IPS DF 4.7 (cell line): Measurements from ENCODE around the gene VPS35.

ENCODE experiments used
- DNase-seq: peaks from one replicate; pipeline ENCODE4 v3.0.0-alpha.2; 2013; ENCODE audit warnings: low spot score; ENCODE audit errors: extremely low read depth

The VPS35 gene

DNA sequence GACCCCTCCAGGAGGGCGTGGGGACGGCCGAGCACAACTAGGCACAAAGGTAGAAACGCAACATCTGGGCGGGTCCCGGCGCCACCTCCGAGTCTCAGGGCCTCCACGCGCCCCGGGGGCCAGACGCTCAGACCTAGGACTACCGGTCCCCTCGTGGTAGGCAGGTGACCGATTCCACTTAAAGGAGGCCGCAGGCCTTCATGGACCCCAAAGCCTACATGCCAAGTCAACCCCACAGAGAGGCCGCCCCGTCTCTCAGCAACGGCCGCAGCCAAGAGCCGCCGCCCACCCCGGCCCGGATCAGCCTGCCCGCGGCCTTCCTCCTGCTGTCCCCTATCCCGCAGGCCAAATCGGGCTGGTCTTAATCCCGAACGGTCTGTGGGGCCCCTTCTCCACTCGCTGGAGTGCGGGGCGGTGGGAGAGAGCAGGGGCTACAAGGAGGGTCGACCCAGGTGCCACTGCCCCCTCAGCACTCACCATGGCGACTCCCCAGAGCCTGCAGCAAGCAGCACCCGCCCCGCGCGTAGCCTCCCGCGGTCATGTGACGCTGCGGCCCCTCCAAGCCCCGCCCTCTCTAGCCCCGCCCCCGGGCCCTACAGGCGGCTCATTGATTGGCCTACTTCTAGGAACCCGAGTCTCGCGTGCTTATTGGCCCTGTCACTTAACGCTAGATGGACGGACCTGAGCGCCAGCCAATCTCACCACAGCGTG is at the start of gene VPS35:
Gene VPS35 (minus strand): TSS at position 525 of the 711 bp plus-strand sequence. CDS start 45 bp downstream, at position 480.
- DNase-seq: peak; percentile 76

DNA sequence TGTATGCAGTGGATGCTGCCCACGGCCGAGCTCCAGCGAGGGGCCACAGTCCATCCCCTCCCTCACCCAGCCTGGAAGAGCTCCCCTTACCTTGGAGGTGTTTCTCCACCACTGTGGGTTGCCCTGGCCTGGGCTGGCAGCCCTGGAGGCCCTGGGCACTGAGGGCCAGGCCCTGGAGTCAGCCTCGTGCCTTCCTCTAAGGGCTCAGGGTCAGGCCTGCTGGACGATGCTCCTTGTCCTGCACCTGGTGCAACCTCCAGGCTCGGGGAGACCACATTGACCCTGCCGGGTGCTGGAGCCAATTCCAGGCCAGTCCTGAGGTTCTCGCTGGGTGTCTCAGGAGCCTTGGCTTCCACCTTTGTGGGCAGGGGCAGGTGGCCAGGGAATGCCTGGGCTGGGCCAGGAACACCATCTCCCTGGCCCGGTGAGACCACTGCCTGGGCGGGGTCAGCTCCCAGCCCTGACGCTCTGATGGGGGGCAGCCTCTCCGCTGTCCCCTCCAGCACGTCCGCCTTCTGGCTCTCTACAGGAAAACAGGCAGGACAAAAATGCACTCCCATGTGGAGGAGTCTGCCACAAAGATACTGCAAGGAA is 48.7 kb upstream of the VPS35 start:
- no peak for DNase-seq

DNA sequence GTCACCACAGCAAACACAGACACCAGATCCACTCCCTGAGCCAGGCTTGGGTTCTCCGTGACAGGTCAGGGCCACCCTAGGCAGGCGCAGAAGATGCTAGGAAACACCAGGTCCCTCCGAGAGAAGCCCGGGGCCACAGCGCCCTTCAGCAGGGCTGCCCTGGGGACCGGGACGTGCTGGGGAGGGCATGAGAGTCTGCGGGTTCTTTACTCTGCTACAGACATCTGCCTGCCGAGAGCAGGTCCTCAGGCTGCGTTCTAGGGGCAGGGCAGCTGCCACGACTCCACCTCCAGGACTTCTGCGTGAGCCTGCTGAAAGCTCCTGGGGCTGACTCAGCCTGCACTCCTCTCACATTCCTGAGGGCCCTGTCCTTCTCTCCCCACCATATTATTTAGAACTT is 47.7 kb upstream of the VPS35 start:
- DNase-seq: no peak

DNA sequence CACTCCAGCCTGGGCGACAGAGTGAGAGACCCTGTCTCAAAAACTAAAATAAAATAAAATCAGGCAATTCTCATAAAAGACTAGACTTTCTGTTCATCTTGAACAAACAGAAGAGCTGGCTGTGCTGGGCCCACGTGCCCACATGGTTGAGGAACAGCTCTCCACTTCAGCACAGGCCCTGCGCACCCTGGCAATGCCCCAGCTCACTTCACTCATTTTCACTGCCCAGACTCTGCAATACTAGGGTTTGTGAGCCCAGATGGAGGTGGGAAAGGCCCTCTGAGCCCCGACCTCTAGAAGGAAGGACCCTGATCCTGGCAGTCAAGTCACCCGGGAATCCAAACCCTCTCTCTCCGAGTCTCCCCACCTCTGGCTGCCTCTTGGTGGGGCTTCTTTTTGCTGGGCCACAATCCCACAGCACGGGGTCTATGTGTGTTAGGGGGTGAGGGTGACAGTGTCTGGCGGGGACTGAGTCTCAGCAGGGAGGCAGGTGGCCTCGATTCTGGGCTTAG is 44.4 kb upstream of the VPS35 start:
- DNase-seq: no peak

DNA sequence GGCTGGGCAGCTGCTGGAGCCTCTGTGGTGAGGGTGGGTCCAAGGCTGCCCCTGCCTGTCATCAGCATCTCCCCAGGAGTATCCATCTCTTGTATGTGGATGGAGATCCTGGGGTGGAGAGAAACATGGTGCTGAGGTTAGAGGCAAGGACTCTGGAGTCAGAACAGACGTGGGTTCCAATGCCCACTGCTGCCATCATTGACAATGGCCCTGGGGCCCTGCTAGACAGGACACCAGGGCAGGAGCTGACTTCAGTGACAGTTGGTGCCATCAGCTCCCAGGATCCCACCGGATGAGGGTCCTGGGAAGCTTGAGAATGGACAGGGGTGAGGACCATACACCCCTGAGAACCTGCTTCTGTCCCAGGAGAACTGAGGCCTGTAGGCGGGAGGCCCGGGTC is 43.6 kb upstream of the VPS35 start:
- DNase-seq: no peak

DNA sequence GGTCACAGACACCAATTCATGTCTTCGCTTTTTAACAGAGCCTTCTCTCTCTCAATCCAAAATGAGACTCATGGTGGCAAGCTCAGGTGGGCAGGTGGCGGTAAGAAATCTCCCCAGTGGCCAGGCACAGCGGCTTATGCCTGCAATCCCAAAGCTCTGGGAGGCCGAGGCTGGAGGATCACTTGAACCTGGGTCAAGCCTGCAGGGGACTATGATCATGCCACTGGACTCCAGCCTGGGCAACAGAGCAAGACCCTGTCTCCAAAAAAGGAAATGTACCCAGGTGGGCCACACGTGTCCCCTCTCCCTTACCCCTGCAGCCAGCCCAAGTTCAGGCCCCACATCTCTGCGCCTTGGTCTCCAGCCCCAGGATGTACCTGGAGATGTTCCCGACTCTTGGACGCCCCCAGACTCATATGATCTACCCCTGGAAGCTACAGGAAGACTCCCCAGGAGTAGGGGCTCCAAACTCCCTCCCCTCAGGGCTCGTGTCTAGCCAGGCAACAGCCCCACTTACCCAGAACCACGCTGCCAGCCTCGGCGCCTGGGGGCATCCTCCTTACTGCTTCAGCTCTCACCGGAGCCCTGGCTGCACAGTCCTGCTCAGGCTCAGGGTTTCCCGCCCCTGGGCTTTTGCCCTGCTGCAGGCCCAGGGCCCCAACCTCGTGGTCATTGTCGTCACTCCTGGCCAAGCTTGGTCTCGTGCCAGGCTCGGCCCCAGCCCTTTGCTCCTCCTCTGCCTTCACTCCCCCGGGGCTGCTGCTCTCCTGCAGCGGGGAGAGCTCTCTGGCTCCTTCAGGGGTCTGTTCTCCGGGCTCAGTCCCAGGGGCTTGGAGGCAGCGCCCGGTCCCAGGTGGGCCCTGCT is 42.9 kb upstream of the VPS35 start:
- no peak for DNase-seq

DNA sequence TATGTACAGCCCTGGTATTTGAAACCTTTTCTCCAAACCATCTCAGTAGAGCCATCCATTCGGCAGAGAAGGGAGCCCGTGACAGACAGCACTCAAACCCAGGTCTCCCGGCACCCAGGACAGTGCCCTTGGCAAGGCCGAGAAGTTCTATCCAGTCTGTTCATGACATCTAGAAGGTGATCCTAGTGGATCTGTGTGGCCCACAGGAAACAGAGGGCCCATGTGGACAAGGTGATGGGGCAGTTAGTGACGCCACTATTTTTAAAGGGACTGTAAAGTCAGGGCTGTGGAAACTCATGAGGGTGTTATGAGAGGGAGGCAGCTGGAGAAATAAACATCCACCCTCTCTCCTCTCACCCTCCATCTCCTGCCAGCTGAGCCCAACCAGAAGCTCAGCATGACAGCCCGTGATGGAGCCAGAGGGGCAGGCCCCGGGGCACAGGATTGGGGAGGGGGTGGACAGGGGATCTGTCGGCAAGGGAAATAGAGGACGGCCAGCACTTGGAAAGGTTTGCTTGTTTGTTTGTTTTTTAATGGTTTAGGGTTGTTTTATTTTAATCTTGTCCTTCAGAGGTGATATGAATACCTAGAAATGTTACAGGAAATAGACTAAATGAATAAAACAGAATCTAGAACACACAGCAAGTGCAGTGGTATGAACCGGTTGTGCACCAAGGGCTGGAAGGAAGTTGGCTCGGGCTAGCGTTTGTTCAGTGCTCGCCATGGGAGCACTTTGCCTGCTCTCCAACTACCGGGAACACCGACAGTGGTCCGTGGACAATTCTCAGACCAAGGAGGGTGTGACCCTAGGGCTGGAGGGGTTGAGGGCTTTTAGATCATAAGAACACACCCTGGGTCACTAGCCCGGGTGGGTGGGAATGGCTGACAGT is 42.1 kb upstream of the VPS35 start:
- DNase-seq: no peak

DNA sequence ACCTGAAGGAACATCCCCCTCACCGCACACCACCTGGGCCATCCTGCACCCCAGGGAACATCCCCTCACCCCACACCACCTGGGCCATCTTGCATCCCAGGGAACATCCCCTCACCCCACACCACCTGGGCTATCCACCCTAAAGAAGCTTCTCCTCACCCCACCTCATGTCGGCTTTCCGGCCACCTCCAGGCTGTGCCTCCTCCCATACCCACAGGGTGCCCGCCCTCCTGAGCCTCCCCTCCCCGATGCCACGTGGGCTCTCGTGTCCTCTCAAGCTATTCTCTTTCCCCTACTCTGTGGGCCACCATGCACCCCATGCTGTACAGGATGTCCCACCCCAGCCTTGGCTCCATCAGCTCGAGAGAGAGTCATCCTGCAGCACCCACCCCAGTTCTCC is 41.1 kb upstream of the VPS35 start:
- no peak for DNase-seq

DNA sequence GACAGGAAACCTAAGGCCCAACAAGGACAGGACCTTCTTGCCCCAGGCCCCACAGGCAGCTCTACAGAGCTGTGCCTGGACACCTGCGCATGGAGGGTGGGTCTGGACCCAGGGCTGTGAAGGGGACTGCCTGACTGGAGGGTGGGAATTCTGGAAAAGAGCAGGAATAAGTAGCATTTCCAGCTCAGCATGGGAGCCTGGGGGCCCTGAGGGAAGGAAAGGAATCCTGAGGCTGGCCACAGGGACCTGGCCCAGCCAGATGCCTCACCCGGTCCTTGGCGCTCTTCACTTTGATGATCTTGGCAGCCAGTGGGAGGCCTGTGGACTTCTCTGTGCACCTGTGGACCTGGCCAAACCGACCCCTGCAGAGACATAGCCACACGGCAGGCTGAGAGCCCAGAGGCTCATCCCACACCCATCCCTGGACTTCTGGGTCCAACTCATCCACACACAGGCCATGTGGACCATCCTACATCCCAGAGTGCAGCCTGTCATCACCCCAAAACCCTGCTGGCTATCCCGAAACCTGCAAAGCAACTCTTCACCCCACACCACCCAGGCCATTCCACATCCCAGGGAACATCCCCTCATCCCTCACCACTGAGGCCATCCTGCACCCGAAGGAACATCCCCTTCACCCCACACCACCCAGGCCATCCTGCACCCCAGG is 40.5 kb upstream of the VPS35 start:
- DNase-seq: no peak

DNA sequence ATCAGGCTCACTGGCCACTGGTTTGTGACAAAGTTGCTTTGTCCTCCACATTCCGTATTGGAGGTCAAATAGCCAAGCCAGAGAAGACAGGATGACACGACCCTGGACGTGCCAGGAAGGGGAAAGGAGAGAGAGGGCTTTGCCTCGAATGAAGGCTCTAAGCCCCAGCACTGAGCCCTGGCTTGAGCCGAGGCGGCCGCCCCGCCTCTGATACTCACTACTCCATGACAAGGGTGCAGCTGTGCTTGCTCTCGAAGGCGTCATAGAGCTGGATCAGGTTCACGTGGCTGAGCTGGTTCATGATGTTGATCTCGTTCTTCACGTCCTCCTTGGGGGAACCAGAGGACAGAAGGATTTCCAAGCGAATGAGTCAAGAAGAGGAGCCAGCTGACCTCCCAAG is 39.8 kb upstream of the VPS35 start:
- no peak for DNase-seq

DNA sequence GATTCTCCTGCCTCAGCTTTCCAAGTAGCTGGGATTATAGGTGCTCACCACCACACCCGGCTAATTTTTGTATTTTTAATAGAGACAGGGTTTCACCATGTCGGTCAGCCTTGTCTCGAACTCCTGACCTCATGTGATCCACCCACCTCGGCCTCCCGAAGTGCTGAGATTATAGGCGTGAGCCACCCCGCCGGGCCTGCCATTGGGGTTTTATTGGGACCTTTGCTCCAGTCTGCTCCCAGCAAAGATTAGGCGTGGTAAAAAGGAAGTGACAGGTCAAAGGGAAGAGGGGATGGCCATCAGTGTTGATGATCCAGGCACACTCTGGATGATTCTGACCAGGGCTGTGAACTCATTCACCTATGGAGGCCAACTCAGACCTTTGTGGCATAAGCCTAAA is 38.7 kb upstream of the VPS35 start:
- DNase-seq: no peak

DNA sequence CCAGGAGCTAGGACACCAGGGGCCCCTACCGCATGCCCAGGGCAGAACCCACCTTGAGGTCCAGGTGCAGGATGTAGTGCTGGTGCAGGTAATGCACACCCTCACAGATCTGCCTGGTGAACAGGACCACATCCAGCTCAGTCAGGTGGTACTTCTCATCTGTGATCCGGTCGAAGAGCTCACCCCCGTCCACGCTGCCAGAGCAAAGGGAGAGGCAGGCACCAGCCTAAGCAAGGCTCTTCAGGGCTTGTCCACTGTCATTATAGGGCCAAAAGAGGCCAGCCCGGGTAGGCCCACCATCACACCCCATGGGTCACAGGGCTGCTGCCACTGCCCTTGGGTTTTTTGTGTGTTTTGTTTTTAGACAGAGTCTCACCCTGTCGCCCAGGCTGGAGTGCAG is 38.2 kb upstream of the VPS35 start:
- DNase-seq: no peak

DNA sequence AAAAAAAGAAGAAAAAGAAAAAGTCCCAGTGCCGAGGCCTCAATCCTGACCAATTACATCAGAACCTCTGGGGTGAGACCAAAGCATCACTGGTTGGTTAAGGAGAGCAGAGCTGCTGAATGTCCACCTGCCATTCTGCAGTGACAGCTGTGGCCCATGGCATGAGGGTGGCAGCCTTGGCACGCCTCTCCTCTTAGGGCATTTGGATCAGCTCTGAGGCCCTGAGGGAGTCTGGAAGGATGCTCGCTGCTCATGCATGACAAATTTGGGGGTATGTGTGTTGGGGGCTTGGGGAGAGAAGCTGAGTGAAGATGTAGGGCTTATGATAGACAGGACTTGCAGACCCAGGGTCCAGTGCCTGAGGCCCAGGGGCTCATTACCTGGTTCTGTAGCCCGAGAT is 32.9 kb upstream of the VPS35 start:
- DNase-seq: no peak

DNA sequence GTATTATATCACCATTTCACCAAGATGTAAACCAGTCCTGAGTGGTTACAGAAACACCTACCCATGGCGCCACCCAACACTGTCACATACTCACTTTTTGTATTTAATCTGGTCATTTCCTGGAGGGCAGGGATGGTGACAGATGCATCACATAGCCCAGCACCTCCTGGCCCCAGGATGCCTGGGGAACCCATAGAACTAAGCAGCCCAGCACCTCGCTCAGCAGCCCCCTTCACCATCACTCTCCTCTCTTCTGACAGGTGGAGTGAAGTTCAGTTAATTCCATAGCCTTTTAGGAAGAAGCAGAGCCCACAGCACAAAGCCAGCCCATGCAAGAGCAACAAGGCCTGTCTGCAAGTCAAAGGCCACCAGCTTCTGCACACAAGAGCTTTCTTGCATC is 31.6 kb upstream of the VPS35 start:
- no peak for DNase-seq

DNA sequence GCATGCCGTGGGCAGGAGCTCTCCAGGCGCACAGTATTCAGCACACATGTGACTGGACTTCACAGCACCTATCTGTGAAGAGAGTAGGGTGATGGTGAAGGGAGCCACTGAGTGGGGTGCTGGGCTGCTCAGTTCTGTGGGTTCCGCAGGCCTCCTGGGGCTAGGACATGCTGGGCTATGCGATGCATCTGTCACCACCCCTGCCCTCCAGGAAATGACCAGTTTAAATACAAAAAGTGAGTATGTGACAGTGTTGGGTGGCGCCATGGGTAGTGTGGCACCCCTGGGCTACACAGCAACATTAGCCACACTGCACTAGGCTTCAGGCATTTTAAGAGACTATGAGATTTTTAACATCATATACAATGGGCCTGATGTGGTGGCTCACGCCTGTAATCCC is 30.6 kb upstream of the VPS35 start:
- no peak for DNase-seq

DNA sequence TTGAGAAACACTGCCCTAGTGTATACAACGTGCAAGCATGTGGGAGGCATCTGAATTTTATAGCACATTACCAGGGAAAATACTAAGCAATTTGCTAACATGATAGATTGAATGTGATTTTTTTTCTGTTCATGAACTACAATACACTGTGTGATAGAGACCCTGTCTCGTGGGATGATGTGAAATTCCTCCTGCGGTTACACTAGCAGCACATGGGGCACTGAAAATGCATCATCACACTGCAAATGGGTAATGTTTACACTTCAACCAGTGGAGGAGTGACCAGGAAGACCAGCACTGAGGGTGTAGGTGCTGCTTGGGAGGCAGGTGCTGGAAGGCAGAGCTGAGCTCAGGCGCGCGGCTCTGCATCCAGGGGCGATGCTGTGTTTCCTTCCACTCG is 29.2 kb upstream of the VPS35 start:
- DNase-seq: no peak

DNA sequence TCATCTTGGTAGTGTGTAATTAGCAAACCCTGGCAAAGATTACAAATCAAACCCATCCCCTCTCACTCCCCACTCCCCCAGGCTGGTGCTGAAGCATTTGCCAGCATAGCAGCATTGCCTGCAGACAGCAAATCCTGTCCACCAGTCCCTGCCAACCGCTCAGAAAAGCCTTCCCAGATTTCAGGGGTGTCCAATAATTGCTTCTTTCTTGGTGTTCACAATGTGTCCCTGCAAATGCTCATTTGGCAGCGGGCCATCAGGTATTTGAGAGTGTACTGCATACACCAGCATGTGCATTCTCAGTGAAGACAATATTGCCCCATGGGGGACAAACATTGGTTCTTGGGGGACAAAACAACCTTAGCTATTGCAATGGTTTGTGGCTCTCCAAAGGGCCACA is 28.7 kb upstream of the VPS35 start:
- no peak for DNase-seq

DNA sequence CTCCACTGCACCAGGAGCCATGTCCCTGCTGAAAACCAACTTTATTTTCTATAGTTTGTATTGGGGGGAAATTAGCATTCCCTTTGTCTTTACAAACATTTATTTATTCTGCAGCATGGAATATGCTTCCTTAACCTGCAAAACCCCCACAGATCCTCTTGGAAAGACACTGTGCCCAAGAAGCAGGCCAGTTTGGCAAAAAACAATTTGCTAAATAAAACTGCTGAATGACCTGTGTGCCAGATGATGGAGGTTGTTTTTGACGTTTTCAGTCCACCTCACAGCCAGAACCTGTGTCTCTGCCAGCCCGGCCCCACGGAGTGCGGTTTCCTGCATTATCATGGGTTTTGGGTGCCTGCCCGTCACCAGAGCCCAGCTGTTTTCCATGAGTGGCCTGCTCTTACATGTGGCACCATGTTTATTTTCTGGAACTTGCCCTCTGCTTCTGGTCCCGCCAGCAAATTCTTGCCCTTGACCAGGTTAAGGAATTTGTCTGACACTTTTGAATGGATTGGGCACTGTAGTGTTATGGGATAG is 26.9 kb upstream of the VPS35 start:
- DNase-seq: no peak

DNA sequence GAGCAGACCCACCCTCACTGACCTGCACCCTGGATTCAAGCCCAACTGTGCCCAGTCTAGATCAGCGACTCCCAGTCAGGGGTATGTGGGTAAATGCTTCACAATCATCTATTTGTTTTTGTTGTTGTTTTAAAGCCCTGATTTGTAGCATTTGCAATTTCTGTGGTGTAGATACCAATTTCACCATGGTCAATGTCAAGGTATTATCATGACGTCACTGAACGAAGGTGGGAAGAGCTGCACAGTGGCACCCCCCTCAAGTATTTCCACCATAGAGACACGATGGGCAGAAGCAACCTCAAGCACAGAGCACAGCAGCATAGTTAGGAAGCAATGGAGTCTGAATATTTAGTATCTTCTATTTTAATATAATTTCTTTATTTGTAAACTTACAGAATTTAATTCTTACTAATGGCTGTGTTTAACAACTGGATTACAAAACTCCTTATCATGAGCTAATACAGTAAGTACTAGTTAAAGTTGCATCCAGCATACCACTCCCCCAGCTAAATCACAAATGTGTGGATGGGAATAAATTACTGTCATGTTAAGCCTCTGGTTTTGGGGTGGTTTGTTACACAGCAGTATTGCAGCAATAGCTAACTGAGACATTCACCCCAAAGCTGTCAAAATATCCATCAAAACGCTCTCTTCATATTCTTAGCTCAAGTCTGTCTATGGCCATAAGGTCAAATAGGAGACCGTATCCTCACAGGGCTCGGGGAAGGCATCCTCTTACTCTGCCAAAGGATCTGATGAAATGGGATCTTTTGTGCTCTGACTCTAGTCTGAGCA is 26.0 kb upstream of the VPS35 start:
- no peak for DNase-seq

DNA sequence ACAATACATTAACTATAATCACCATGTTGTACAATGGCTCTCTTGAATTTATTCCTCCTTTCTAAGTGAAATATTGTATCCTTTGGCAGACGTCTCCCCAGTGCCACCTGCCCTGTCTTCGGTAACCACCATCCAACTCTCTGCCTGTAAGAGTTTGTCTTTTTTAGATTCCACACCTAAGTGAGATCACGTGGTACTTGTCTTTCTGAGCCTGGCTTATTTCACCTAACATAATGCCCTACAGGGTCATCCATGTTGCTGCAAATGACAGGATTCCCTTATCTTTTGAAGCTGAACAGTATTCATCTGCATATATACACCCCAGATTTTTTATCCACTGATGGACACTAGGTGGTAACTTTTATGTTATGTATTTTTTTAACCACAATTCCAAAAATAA is 24.7 kb upstream of the VPS35 start:
- no peak for DNase-seq
